ENCODE data around the gene SRP68. TPM values are rescaled to one million over a fixed set of nuclear protein-coding genes. Genes with fewer than 3 reads are reported as not detected.
A peak's percentile ranks its signal among the peaks of the same experiment; 100 is the strongest.

Gene SRP68
- total and polyA plus RNA-seq, 2 experiments from 2014 or later, result 38.2 to 69.8 TPM

DNA sequence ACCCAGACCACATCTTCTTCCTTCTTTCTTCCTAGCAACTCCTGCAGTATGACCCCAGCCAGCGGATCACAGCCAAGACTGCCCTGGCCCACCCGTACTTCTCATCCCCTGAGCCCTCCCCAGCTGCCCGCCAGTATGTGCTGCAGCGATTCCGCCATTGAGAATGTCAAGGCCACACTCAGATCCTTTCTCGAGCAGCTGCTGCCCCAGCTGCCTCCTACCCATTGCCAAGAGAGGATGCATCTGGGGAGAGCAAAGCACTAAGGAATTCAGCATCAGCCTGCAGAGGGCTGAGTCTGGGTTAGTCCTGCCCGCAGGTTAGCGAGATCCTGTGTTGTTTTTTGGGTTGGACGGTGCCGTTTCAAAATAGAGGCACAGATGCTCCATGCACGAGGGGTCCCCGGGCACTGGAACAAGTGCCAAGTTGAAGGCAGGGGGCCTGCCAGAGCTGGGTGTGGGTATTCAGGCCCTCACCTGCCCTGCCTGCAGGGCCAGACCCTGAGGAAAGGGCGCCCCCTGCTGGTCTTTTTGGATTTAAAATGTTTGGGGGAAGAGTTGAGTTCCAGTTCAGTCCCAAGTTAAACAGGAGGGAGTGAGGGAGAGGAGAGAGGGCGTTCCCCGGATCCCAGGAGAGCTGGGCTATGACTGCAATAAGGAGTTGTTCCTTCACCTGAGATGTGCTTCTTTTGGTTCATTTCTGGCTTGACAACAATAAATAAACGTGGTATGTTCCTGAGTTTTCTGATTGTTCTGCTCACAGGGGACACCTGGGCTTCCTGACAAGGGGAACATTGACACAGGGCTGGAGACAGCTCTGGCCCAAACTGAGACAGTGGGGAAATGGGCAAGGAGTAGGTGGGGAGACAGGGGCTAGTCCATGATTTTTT lies 66.8 kb downstream of the SRP68 start:
- H3K4me1 ChIP-seq (ENCODE audit: insufficient read depth), result no peaks in the 10 kb centered on the region
- H3K79me2 ChIP-seq (ENCODE audit: insufficient read depth), result no peaks in the 10 kb centered on the region
- no peak overlapping the region for H3K9ac ChIP-seq
- no peaks in the 10 kb centered on the region for H3K27me3 ChIP-seq (replicated peaks; ENCODE audit: insufficient read depth)
- in situ Hi-C loops (cut with MboI), result no loop called here
- H3K9me2 ChIP-seq (ENCODE audit: insufficient read depth), result no peaks in the 10 kb centered on the region
- TF ChIP-seq EZH2phosphoT487 (IDR thresholded peaks at IDR 0.05; ENCODE audit: insufficient read depth, low read depth), result no peak
- no peak for TF ChIP-seq EZH2 (IDR thresholded peaks at IDR 0.05; ENCODE audit: insufficient read depth, poor library complexity, severe bottlenecking)
- H3K4me2 ChIP-seq (ENCODE audit: unreplicated experiment), result no peak overlapping the region
- no peak overlapping the region for H3K27ac ChIP-seq
- H2AFZ ChIP-seq, result no peak overlapping the region
- H4K20me1 ChIP-seq (ENCODE audit: insufficient read depth), result no peaks in the 10 kb centered on the region
- H3K9me3 ChIP-seq (ENCODE audit: low read depth), result no peaks in the 10 kb centered on the region
- H3K36me3 ChIP-seq (ENCODE audit: low read depth), result no peaks in the 10 kb centered on the region
- H3K4me3 ChIP-seq, result no peak overlapping the region
- no peaks in the 10 kb centered on the region for H3F3A ChIP-seq (ENCODE audit: insufficient read depth)
- DNase-seq, result peak; percentile 67
- 42 to 44% methylated on average over 16 of the region's 16 CpGs for whole genome bisulfite sequencing, 2 experiments (ENCODE audit: low coverage in 1 of 2, low lambda C conversion rate in 2 of 2, missing lambda C conversion rate in 2 of 2)

DNA sequence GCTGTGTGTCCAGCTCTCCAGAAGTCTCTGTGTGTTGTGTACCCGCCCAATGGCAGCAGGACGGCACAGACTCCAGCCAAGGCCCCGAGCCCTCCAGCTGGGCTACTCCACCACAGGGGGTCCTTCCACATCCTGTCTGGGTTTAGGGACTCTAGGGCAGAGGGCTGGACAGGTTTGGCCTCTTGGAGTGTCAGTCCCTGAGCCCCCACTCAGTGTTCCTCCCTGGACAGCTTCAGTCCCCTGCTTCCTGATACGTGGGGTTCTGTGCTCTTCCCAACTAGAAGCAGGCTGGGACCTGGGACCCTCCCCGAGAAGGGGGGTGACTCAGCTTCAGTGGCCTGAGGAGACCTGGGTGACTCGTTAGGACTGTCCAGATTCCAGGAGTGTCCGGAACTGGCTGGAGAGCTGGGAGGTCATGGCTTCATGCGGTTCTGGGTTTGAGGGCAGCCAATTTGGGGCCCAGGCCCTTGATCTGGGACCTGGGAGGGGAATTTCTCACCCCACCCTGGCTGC lies 67.5 kb downstream of the SRP68 start:
- 69 to 79% methylated on average over 7 to 8 of the region's 8 CpGs for WGBS, 2 experiments (ENCODE audit: low coverage in 1 of 2, low lambda C conversion rate in 2 of 2, missing lambda C conversion rate in 2 of 2)
- no peak overlapping the region for H3K9ac ChIP-seq
- H3K36me3 ChIP-seq (ENCODE audit: low read depth), result no peaks in the 10 kb centered on the region
- no peaks in the 10 kb centered on the region for H3K4me1 ChIP-seq (ENCODE audit: insufficient read depth)
- H3K4me3 ChIP-seq, result no peak overlapping the region
- H3K4me2 ChIP-seq (ENCODE audit: unreplicated experiment), result no peak overlapping the region
- no peak overlapping the region for H2AFZ ChIP-seq
- H3F3A ChIP-seq (ENCODE audit: insufficient read depth), result no peaks in the 10 kb centered on the region
- H3K27ac ChIP-seq, result no peak overlapping the region
- in situ Hi-C loops (cut with MboI), result no loop called here
- H3K9me2 ChIP-seq (ENCODE audit: insufficient read depth), result no peaks in the 10 kb centered on the region
- DNase-seq, result no peak
- no peaks in the 10 kb centered on the region for H4K20me1 ChIP-seq (ENCODE audit: insufficient read depth)
- no peak for TF ChIP-seq EZH2 (IDR thresholded peaks at IDR 0.05; ENCODE audit: insufficient read depth, poor library complexity, severe bottlenecking)
- TF ChIP-seq EZH2phosphoT487 (IDR thresholded peaks at IDR 0.05; ENCODE audit: insufficient read depth, low read depth), result no peak
- H3K27me3 ChIP-seq (replicated peaks; ENCODE audit: insufficient read depth), result no peaks in the 10 kb centered on the region
- H3K9me3 ChIP-seq (ENCODE audit: low read depth), result no peaks in the 10 kb centered on the region
- H3K79me2 ChIP-seq (ENCODE audit: insufficient read depth), result no peaks in the 10 kb centered on the region

- TF ChIP-seq EZH2phosphoT487 (IDR thresholded peaks at IDR 0.05; ENCODE audit: insufficient read depth, low read depth), result no peak
- no peak for TF ChIP-seq EZH2 (IDR thresholded peaks at IDR 0.05; ENCODE audit: insufficient read depth, poor library complexity, severe bottlenecking)
- Histone ChIP-seq H3K4me2 (ENCODE audit: unreplicated experiment) (no peak overlapping the region), H3K27me3 (replicated peaks; ENCODE audit: insufficient read depth) (no peaks in the 10 kb centered on the region), H4K20me1 (ENCODE audit: insufficient read depth) (no peaks in the 10 kb centered on the region), H3K4me1 (ENCODE audit: insufficient read depth) (no peaks in the 10 kb centered on the region), H3F3A (ENCODE audit: insufficient read depth) (no peaks in the 10 kb centered on the region), H3K4me3 (no peak overlapping the region), H3K9ac (no peak overlapping the region), H2AFZ (no peak overlapping the region), H3K27ac (no peak overlapping the region), H3K9me3 (ENCODE audit: low read depth) (no peaks in the 10 kb centered on the region), H3K9me2 (ENCODE audit: insufficient read depth) (no peaks in the 10 kb centered on the region), H3K36me3 (ENCODE audit: low read depth) (no peaks in the 10 kb centered on the region), H3K79me2 (ENCODE audit: insufficient read depth) (no peaks in the 10 kb centered on the region)
- no peak for DNase-seq
- in situ Hi-C loops (cut with MboI), result no loop called here
- 78 to 80% methylated on average over 6 of the region's 6 CpGs for WGBS, 2 experiments (ENCODE audit: low coverage in 1 of 2, low lambda C conversion rate in 2 of 2, missing lambda C conversion rate in 2 of 2)
Observed at GRCh38 chr17:76003915-76004314, 68.4 kb downstream of the SRP68 start.

- Histone ChIP-seq H3K27ac (no peak overlapping the region), H3K27me3 (replicated peaks; ENCODE audit: insufficient read depth) (no peaks in the 10 kb centered on the region), H3K79me2 (ENCODE audit: insufficient read depth) (no peaks in the 10 kb centered on the region), H3F3A (ENCODE audit: insufficient read depth) (0 out of 2 replicates have a peak, but pooled peaks cover 7% of the 10 kb centered on the region), H3K9me2 (ENCODE audit: insufficient read depth) (no peaks in the 10 kb centered on the region), H3K9ac (no peak overlapping the region), H3K4me3 (no peak overlapping the region), H2AFZ (no peak overlapping the region), H3K36me3 (ENCODE audit: low read depth) (no peaks in the 10 kb centered on the region), H4K20me1 (ENCODE audit: insufficient read depth) (no peaks in the 10 kb centered on the region), H3K9me3 (ENCODE audit: low read depth) (no peaks in the 10 kb centered on the region), H3K4me1 (ENCODE audit: insufficient read depth) (peaks cover 5% of the 10 kb centered on the region; the same call in 1 of the 2 replicates), H3K4me2 (ENCODE audit: unreplicated experiment) (no peak overlapping the region)
- in situ Hi-C loops (cut with MboI), result no loop called here
- no peak for DNase-seq
- no peak for TF ChIP-seq EZH2phosphoT487 (IDR thresholded peaks at IDR 0.05; ENCODE audit: insufficient read depth, low read depth)
- no peak for TF ChIP-seq EZH2 (IDR thresholded peaks at IDR 0.05; ENCODE audit: insufficient read depth, poor library complexity, severe bottlenecking)
- 89 to 94% methylated on average over 12 of the region's 12 CpGs for WGBS, 2 experiments (ENCODE audit: low coverage in 1 of 2, low lambda C conversion rate in 2 of 2, missing lambda C conversion rate in 2 of 2)
Observed at GRCh38 chr17:76002100-76002499, 70.2 kb downstream of the SRP68 start.
